ENCODE results near the gene C5AR1.

- TF ChIP-seq EZH2 (IDR thresholded peaks at IDR 0.05; ENCODE audit: insufficient read depth, poor library complexity, severe bottlenecking) = no peak
- TF ChIP-seq EZH2phosphoT487 (IDR thresholded peaks at IDR 0.05; ENCODE audit: insufficient read depth, low read depth) = no peak
Measured at GRCh38 chr19:47274891-47275761, 34.5 kb upstream of the C5AR1 start.
